HL-60 (cell line): ENCODE results near the gene PCSK7.

Experiments
- DNase-seq, 2 experiments: peaks; one replicate each; pipeline ENCODE4 v3.0.0-alpha.2; 2010 to 2020; ENCODE audit warnings: low read depth in 1 of 2, low spot score in 1 of 2
- H3K27ac ChIP-seq: fragments of 250-450 bp; sonication (Bioruptor Pico); replicated peaks from 2 replicates; pipeline ENCODE4 v1.5.1; 2020; ENCODE audit warnings: mild to moderate bottlenecking, moderate library complexity
- H3K27me3 ChIP-seq: fragments of 250-450 bp; sonication (Bioruptor Pico); 2 replicates; pipeline ENCODE4 v1.5.1; 2021; ENCODE audit warnings: mild to moderate bottlenecking, moderate library complexity; ENCODE audit not compliant: insufficient read depth, poor library complexity, severe bottlenecking
- H3K4me3 ChIP-seq: replicated peaks from 2 replicates; pipeline ENCODE4 v1.5.1; 2011; ENCODE audit warnings: mild to moderate bottlenecking, control low read depth, low read length; ENCODE audit not compliant: insufficient read depth
- CTCF ChIP-seq: IDR thresholded peaks from one replicate; pipeline ENCODE4 v1.5.1; 2011; ENCODE audit warnings: low read length, control low read depth, inconsistent platforms; ENCODE audit not compliant: insufficient read depth
- GABPA ChIP-seq: IDR thresholded peaks from 2 replicates; pipeline ENCODE4 v1.6.1; 2012; ENCODE audit warnings: low read depth
- POLR2AphosphoS5 ChIP-seq: IDR thresholded peaks from 2 replicates; pipeline ENCODE4 v1.6.1; 2012; ENCODE audit warnings: low read depth
- REST ChIP-seq: IDR thresholded peaks from 2 replicates; pipeline ENCODE4 v1.6.1; 2012; ENCODE audit warnings: low read depth; ENCODE audit not compliant: insufficient replicate concordance
- SPI1 ChIP-seq: IDR thresholded peaks from 2 replicates; pipeline ENCODE4 v1.6.1; 2012; ENCODE audit warnings: low read depth, mild to moderate bottlenecking, borderline replicate concordance

PCSK7 gene

GRCh38 chr11:117171007-117171403, 60.9 kb downstream of the PCSK7 start:
- Histone ChIP-seq H3K27ac (no peak overlapping the region), H3K27me3 (no peaks in the 10 kb centered on the region), H3K4me3 (no peak overlapping the region)
- DNase-seq: no peak
- no peak for TF ChIP-seq REST
- no peak for TF ChIP-seq CTCF
- TF ChIP-seq POLR2AphosphoS5: no peak
- no peak for TF ChIP-seq GABPA
- no peak for TF ChIP-seq SPI1

- Histone ChIP-seq H3K4me3 (no peak overlapping the region), H3K27me3 (no peaks in the 10 kb centered on the region), H3K27ac (no peak overlapping the region)
- no peak for DNase-seq
- TF ChIP-seq SPI1 (no peak), CTCF (no peak), REST (no peak), GABPA (no peak), POLR2AphosphoS5 (no peak)
Observed at GRCh38 chr11:117170210-117170609, 61.7 kb downstream of the PCSK7 start.

GRCh38 chr11:117169736-117170135, 62.1 kb downstream of the PCSK7 start:
- no peak for DNase-seq
- Histone ChIP-seq H3K27me3 (no peaks in the 10 kb centered on the region), H3K27ac (no peak overlapping the region), H3K4me3 (no peak overlapping the region)
- TF ChIP-seq POLR2AphosphoS5 (no peak), CTCF (no peak), REST (no peak), GABPA (no peak), SPI1 (no peak)
